GM21367 (cell line): Measurements from ENCODE around the gene AKNA.
"Not testable (repeated sequence)": the region's sequence is repeated elsewhere in the genome, so short reads cannot be mapped to it uniquely, and the experiment has no call there.

Experiments used
- ATAC-seq: cut with Tn5 transposase; IDR thresholded peaks from one replicate; pipeline ENCODE4 v1.9.1; 2021; ENCODE audit not compliant: unreplicated experiment

AKNA gene

DNA sequence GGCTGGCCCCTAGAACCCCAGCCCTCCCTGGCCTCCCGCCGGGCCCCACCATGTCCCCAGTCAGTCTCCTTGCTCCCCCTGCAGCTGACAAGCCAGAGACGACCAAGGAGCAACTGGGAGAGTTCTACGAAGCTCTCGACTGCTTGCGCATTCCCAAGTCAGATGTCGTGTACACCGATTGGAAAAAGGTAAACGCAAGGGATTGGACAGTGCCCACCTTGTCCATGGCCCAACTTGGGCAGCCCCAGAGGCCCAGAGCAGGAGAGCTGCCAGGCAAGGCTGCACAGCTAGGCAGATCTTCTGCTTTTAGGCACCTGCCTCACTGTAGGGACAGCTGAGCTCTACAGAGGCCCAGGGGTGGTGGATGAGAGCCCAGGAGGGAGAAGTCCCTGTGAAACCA, 62.8 kb downstream of the AKNA start:
- ATAC-seq: not testable (repeated sequence)

- no peak for ATAC-seq
Observed at GRCh38 chr9:114324492-114324891, 63.3 kb downstream of the AKNA start.

DNA sequence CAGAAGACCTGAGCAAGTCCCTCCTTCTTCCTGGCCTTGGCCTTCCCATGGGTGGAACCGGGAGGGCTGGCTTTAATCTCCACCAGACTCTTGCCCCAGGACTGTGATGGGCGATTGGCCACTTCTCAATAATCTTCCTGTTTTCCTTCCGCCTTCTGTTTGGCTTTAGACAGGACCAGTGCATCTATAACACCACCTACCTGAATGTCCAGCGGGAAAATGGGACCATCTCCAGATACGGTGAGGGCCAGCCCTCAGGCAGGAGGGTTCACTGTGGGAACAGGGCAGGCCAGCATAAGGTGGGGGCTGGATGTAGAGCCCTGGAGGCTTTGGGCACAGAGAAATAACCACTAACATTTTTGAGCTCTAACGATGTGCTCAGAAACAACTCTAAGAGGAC, 63.9 kb downstream of the AKNA start:
- not testable (repeated sequence) for ATAC-seq

- not testable (repeated sequence) for ATAC-seq
Observed at GRCh38 chr9:114322831-114323531, 64.8 kb downstream of the AKNA start, which contains the start of gene ORM1. ORM1 (plus strand) TSS chr9:114323098; CDS start chr9:114323134, 36 bp downstream.

DNA sequence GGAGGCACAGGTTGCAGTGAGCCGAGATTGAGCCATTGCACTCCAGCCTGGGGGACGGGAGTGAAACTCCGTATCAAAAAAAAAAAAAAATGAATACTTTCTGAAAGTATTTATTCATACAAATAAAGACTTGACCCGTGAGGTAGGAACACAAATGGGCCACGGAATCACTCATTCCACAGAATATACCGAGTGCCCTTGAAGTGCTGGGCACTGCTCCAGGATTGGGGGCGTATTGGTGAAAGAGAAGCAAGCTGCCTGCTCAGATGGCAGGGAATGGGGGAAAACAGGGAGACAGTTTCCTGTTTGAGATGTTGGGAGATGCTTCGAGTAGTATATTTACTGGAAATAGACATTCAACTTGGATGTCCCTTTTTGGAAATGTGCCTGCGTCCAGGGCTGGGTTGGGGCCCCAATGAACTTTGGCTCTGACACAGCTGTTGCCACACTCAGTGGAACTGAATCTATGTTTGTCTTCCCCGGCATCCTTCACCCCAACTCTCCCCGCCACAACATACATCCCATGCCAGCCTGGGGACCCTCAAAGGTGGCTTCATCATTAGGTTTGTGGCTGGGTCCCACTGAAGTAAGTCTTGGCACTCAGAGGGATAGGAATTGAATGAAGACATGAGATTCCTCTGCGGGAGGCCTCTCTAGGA, 65.5 kb downstream of the AKNA start:
- not testable (repeated sequence) for ATAC-seq

GRCh38 chr9:114321759-114322158, 66.0 kb downstream of the AKNA start:
- no peak for ATAC-seq

GRCh38 chr9:114320710-114321109, 67.1 kb downstream of the AKNA start:
- not testable (repeated sequence) for ATAC-seq

DNA sequence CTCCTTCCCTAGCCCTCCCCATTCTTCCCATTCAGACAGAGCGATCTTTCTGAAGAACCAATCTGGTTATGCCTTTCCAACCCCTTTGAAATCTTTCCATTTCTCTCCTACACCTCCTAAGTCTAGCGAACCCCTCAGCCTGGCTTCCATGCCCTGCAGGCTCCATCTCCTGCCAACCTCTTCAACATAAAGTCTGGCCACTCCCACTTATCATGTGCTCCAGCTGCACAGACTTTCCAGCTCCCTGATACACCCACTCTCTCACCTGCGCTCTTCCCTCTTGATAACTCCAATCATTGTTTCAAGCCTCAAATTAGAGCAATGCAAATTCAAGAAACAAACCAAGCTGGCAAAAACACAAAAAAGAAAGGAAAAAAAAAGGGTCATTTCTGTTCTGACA, 68.6 kb downstream of the AKNA start:
- no peak for ATAC-seq

DNA sequence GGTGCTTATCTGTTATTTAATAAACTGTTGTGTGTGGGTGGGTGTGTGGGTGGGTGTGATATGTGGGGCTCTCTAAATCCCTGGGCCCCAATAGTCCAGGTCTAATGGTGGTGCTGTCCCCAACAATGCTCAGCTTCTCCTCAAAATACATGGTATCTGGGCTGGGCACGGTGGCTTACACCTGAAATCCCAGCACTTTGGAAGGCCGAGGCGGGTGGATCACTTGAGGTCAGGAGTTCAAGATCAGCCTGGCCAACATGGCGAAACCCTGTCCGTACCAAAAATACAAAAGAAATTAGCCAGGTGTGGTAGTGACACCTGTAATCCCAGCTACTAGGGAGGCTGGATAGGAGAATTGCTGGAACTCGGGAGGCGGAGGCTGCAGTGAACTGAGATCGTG, 69.4 kb downstream of the AKNA start:
- ATAC-seq: no peak

DNA sequence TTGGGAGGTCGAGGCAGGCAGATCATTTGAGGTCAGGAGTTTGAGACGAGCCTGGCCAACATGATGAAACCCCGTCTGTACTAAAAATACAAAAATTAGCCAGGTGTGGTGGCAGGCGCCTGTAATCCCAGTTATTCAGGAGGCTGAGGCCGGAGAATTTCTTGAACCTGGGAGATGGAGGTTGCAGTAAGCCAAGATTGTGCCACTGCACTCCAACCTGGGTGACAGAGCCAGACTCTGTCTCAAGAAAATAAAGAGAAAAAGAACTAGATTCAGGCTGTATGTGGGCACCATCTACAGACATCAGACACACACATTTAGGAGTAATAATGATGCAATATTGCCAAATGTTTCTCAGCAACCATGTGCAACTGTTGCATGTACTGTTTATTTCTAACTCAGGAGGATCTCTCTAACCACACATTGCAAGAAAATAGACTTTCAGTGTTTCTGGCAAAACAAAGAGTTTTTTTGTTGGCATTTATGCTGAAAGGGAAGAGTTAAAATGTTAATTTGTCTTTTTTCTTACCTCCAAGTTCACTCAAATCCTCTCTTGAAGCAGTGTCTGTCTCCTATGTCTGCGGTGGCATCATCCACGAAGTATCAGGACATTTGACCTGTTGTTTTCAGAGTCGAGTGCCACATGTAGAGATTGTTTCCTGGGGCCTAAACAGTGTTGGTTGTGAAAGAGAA, 70.0 kb downstream of the AKNA start:
- no peak for ATAC-seq

GRCh38 chr9:114316605-114317230, 71.1 kb downstream of the AKNA start:
- ATAC-seq: no peak

- no peak for ATAC-seq
Observed at GRCh38 chr9:114315723-114316363, 71.9 kb downstream of the AKNA start.

DNA sequence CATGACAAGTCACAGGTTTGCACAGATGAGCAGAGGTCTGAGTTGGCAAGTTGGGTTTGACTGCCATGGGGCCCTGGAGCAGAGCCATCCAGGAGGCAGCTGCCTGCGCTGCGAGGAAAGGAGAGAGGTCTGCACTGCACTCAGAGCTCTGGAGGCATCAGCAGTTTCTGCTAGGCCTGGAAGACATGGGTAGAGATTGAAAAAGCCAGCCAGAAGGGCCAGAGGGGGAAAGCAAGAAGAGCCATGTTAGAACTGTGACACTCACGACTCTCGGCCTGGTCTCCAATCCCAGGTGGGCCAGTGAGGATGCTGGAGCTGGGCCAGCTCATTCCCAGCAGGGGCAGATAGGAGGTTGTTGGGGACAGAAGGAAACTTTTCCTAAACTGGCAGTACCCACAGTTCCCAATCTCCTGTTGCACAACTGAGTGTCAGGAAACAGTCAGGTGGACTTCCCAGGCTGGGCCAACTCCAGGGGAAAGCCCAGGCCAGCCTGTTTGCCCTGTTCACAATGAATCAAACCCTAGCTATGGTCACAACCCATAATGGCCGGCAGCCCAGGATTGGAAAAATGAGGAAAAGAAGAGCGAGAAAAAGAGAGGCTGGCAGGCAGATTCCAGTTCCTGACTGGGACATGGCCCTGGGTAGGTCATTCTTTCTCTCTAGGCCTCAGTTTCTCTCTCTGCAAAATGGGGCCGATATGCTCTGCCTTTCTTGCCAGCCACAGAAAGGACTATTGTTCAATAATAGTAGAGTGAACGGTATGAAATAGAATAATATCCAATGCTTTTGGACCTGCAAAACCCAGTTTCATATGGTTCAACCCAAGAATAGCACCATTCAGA, 72.7 kb downstream of the AKNA start:
- ATAC-seq: no peak

DNA sequence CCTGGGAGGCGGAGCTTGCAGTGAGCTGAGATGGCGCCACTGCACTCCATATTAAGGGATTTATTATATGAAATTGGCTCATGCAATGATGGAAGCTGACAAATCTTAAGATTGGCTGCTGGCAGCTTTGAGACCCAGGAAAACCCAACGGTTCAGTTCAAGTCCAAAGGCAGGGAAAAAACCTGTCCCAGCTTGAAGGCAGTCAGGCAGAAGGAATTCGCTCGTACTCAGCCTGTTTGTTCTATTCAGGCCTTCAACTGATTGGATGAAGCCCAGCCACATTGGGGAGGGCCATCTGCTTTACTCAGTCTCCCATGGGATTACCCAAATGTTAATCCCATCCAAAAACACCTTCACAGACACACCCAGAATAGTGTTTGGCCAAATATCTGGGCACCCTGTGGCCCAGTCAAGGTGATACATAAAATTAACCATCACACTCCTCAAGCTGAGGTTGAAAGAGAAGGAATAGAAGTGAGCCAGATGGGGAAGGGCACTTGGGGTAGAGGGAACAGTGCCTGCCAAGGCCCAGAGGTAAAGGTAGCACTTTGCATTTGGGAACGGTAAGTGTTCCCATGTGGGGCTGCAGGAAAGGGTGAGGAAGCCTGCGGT, 73.4 kb downstream of the AKNA start:
- no peak for ATAC-seq

GRCh38 chr9:114313186-114313585, 74.6 kb downstream of the AKNA start:
- ATAC-seq: no peak

GRCh38 chr9:114312513-114312875, 75.3 kb downstream of the AKNA start:
- ATAC-seq: no peak

- ATAC-seq: no peak
Observed at GRCh38 chr9:114311571-114312512, 75.9 kb downstream of the AKNA start.
